GM18951 (cell line): ENCODE results near the gene UGT1A1.
"Not testable (repeated sequence)": the region's sequence is repeated elsewhere in the genome, so short reads cannot be mapped to it uniquely, and the experiment has no call there.

Experiments used
- POLR2A ChIP-seq: IDR thresholded peaks from 4 replicates; pipeline ENCODE4 v1.6.1; 2011; ENCODE audit warnings: mild to moderate bottlenecking; ENCODE audit not compliant: insufficient read length, insufficient read depth; ENCODE audit errors: extremely low read depth
- in situ Hi-C: fragments of 300-500 bp; cut with MboI; formaldehyde crosslinking; loops from one replicate; pipeline ENCODE4 v1.12.0; 2022; ENCODE audit warnings: low sequenced_read_pairs, mixed read lengths, inconsistent platforms; ENCODE audit not compliant: unreplicated experiment

The UGT1A1 gene

DNA sequence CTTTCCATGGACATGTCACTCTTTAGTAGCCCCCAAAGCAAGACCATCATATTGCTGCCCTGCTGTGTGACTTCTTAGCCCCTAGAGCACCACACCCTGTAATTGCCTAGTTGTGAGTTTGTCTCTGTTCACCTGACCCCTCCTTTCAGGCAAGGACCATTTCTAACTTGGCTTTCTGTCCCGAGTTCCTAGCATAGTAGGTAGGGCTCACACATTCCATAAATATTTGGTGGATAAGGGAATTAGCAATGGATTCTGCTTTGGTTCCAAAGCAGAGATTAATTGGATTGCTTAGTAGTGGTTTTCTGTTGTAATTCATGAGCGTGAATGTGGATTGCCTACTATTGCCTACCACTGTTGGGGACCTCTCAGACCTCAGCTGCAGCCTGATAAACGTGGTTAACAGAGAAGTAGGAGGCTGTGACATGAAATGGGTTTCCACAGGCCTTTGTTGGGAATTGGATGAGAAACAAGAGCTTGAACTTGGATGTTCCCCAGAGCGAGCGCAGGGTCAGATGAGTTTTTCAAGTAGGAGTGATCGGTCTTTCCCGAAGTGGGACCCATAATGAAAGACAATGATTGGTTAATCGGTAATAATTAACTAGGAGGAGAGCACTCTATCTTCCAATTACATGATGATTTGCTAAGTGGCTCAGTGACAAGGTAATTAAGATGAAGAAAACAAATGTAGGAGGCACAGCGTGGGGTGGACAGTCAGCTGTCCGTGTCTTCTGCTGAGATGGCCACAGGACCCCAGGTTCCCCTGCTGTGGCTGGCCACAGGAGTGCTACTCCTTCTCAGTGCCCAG lies 13.4 kb upstream of the UGT1A1 start:
- in situ Hi-C loops = no loop called here
- no peak for TF ChIP-seq POLR2A

DNA sequence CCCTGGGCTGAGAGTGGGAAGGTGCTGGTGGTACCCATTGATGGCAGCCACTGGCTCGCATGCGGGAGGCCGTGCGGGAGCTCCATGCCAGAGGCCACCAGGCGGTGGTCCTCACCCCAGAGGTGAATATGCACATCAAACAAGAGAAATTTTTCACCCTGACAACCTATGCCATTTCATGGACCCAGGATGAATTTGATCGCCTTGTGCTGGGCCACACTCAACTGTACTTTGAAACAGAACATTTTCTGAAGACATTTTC lies 12.9 kb upstream of the UGT1A1 start:
- in situ Hi-C loops = no loop called here
- TF ChIP-seq POLR2A = no peak

DNA sequence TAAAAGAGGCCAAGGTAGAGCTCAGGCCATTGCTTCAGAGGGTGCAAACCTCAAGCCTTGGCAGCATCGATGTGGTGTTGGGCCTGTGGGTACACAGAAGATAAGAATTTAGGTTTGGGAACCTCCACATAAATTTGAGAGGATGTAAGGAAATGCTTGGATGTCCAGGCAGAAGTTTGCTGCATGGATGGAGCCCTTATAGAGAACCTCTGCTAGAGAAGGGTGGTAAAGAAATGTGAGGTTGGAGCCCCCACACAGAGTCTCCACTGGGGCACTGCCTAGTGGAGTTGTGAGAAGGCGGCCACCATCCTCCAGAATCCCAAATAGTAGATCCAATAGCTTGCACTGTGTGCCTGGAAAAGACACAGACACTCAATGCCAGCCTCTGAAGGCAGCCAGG lies 9.4 kb upstream of the UGT1A1 start:
- in situ Hi-C loops = not testable (repeated sequence)

DNA sequence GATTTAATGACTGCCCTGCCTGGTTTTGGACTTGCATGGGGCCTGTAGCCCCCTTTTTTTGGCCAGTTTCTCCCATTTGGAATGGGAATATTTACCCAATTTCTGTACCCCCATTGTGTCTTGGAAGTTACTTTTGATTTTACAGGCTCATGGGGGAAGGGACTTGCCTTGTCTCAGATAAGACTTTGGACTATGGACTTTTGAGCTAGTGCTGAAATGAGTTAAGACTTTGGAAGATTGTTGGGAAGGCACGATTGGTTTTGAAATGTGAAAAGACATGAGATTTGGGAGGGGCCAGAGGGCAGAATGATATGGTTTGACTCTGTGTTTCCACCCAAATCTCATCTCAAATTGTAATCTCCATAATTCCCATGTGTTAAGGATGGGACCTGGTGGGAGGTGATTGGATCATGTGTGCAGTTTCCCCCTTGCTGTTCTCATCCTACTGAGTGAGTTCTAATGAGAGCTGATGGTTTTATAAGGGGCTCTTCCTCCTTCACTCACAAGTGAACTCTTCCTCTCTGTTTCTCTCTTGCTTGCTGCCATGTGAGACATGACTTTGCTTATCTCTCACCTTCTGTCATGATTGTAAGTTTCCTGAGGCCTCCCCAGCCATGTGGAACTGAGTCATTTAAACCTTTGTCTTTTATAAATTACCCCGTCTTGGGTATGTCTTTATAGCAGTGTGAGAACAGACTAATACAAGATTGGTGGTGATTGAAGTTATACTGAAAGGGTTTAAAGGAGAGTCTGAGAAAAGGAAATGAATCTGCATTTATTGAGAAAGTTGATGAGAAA lies 8.7 kb upstream of the UGT1A1 start:
- in situ Hi-C loops = not testable (repeated sequence)

DNA sequence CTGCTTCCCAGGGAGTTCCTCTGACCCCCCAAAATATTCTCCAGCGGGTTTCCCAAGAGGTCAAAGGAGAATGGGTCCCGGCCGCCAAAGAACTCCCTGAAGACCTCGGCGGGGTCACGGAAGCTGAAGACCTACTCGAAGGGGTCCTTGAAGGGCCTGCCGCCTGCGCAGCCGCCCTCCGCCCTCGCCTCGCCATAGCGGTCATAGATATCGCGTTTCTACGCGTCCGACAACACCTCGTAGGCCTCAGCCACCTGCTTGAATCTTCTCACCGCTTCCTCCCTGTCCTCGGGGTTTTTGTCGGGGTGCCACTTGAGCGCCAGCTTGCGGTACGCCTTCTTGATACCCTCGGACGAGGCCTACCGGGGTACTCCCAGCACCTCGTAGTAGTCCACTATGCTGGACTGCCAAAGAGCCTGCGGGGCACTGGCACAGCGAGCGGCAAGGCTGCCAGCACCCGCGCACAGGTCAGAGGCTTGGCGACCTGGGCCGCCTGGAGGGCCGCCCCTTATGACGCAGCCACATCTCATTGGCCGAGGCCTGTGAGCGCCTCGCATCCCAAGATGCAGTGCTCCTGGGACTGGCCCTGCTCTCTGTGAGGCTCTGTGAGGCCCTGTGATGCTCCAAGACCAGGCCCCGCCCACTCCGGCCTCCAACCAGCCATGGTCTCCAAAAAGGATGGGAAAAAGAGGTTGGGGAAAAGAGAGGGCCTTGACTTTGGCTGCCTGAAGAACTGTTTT lies 5.0 kb upstream of the UGT1A1 start:
- TF ChIP-seq POLR2A = no peak
- in situ Hi-C loops = no loop called here

DNA sequence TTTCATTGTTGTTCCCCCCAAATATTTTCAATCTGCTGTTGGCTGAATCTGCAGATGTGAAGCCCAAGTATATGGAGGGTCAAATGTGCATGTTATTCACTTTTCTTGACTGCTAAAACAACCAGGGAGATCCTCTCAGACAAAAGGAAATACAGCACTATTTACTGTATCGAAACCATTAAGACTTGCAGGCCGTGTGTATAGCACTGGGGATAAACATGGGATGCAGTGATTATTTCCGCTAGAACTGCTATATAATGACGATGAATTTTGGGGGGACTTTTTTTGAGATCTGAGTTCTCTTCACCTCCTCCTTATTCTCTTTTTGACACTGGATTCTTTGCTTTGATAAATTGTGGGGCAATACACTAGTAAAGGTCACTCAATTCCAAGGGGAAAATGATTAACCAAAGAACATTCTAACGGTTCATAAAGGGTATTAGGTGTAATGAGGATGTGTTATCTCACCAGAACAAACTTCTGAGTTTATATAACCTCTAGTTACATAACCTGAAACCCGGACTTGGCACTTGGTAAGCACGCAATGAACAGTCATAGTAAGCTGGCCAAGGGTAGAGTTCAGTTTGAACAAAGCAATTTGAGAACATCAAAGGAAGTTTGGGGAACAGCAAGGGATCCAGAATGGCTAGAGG lies 3.5 kb upstream of the UGT1A1 start:
- no peak for TF ChIP-seq POLR2A
- in situ Hi-C loops = no loop called here

DNA sequence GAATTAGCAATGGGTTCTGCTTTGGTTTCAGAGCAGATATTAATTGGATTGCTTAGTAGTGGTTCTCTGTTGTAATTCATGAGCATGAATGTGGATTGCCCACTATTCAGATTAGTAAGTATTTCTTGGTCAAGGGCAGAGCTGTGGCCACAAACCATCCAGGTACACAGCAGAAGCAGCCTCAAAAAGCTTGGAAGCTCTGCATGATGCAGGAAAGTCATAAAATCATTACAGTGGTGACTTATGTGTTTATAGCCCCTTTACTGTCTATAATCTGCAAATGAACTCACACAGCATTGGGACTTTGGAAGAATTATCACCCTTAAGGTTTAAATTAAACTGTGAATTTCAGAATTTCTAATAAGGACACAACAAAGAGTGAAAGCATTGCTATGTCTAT lies 1.9 kb upstream of the UGT1A1 start:
- no peak for TF ChIP-seq POLR2A
- in situ Hi-C loops = no loop called here

DNA sequence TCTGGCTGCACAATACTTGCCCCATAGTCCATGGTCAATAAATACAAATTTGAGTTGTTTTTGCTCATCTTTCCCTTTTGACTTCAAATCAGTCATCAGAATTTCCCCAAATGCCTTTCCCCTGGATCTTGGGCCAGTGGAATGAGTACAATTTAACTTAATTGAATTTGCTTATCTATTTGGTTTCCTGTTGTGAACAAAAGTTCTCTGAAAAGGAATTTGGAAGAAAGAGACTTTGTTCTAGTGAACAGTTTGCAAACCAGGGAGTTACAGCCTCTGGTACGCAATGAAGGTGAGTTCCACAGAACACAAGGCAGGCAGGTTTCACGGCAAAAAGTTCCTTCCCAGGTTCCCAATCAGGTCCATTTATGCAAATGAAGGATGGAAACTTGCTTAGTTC lies 1.2 kb upstream of the UGT1A1 start:
- no peak for TF ChIP-seq POLR2A
- in situ Hi-C loops = no loop called here

DNA sequence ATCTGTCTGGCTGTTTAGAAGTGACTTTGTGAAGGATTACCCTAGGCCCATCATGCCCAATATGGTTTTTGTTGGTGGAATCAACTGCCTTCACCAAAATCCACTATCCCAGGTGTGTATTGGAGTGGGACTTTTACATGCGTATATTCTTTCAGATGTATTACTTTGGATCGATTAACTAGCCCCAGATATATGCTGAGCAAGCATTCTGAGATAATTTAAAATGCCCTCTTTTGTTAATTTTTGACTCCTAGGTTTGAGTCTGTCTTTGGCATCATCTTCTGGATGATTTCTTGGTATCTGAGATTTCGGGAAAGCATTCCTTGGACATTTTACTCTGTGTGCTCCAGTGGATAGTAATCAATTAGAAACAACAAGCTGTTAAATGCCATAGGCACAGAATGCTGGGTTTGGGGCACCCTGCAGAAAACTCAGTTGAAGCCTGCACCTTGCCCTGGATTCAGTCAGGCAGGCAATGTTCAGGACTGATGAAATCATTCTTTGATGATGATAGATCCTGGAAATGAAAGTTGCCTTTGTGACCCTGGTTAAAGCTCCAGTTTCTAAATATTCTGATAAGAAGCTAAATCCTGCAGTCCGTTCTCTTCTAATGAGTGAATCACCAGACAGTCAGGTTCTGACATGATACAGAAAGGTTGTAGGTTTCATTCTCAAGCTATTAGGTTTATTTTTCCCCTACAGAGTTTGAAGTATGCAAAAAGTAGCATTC lies 1.1 kb downstream of the UGT1A1 start:
- no peak for TF ChIP-seq POLR2A
- in situ Hi-C loops = no loop called here

DNA sequence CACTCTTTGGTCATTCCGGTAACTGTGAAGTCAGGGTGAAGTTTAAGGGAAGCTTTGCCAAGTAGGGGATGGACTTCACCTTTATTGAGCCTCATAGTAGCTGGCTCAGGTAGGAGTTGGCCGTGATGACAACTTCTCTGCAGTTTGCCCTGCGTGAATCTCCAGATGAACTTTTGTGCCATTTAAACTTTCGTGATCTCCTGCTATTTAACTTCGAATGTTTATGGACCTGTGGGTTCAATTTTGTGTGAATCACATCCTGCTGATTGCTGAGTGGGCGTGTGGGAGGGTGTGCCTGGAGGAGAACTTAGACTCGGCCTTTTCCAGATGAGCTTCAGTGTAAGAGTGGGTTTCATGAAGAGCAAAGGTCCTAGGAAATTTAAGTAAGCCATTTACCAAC lies 4.2 kb downstream of the UGT1A1 start:
- in situ Hi-C loops = no loop called here

DNA sequence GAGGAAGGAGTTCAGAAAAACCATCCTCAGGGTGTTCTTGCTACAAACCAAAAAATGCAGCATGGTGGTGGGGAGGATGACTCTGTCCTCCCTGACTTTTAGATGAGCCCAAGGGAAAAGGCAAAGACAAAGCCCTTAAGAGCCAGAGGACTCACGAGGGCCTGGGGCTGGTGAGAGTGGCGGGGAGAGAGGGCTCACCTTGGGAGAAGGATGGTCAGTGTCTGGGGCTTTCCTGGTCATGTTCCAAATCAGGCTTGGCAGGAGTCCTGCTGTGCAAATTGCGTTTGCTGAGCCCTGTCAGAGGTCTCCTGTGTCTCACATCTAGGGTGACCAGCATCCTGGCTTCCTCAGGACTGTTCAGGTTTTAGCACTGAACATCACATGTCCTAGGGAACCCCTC lies 4.7 kb downstream of the UGT1A1 start:
- in situ Hi-C loops = no loop called here
- no peak for TF ChIP-seq POLR2A

More for the DNA sequence above, 4.2 kb downstream of the UGT1A1 start:
- TF ChIP-seq POLR2A = no peak

DNA sequence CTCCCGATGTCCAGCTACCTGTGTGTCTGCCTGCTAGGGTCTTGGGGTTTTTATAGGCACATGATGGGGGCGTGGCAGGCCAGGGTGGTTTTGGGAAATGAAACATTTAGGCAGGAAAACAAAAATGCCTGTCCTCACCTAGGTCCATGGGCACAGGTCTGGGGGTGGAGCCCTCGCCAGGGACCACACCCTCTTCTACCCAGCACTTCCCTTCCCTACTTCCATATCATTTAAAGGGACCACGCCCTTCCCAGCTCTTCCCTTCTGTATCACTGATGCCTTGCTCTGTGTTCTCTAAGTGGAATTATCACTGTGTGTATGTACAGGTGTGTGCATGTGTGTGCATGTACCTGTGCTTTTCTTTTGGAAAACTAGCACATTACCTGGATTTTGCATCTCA lies 6.3 kb downstream of the UGT1A1 start:
- in situ Hi-C loops = no loop called here
- TF ChIP-seq POLR2A = no peak

DNA sequence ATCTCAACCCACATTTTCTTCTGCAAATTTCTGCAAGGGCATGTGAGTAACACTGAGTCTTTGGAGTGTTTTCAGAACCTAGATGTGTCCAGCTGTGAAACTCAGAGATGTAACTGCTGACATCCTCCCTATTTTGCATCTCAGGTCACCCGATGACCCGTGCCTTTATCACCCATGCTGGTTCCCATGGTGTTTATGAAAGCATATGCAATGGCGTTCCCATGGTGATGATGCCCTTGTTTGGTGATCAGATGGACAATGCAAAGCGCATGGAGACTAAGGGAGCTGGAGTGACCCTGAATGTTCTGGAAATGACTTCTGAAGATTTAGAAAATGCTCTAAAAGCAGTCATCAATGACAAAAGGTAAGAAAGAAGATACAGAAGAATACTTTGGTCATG lies 8.0 kb downstream of the UGT1A1 start:
- in situ Hi-C loops = no loop called here
- TF ChIP-seq POLR2A = no peak
